Kidney (tissue), 14 donors: ENCODE measurements around the gene YPEL2. TPM values are rescaled to one million over a fixed set of nuclear protein-coding genes. Genes with fewer than 3 reads are reported as not detected.

Experiments used
- DNase-seq, 5 donors: peaks; one replicate each; pipeline ENCODE4 v3.0.0-alpha.2; 2013 to 2020
- FAIRE-seq: peaks from 2 replicates; lab custom pipeline; 2012; peaks lifted over from hg19 to GRCh38; lab: Jason Lieb, UNC
- H3K27ac ChIP-seq, 2 donors: one replicate each; pipeline ENCODE4 v1.7.0; 2013; ENCODE audit warnings: low read depth in 2 of 2, low read length in 2 of 2, inconsistent platforms in 1 of 2
- H3K27me3 ChIP-seq: one replicate; pipeline ENCODE4 v1.7.1; 2013; ENCODE audit warnings: low read length, inconsistent platforms; ENCODE audit not compliant: control insufficient read depth, insufficient read depth
- H3K36me3 ChIP-seq, 3 donors: one replicate each; pipeline versions ENCODE4 v1.7.0 to v1.7.1; 2013; ENCODE audit warnings: low read length in 3 of 3, control low read depth in 1 of 3, inconsistent platforms in 1 of 3; ENCODE audit not compliant: insufficient read depth in 3 of 3, control insufficient read depth in 2 of 3
- H3K4me1 ChIP-seq, 3 donors: one replicate each; pipeline versions ENCODE4 v1.7.0 to v1.7.1; 2013; ENCODE audit warnings: low read length in 3 of 3, inconsistent platforms in 1 of 3, low read depth in 1 of 3; ENCODE audit not compliant: control insufficient read depth in 2 of 3, insufficient read depth in 2 of 3
- H3K4me3 ChIP-seq, 3 donors: one replicate each; pipeline versions ENCODE4 v1.7.0 to v1.8.1; 2013; ENCODE audit warnings: low read length in 3 of 3, control low read depth in 1 of 3, inconsistent platforms in 1 of 3
- H3K9ac ChIP-seq, 3 donors: one replicate each; pipeline versions ENCODE4 v1.7.0 to v1.7.1; 2013; ENCODE audit warnings: low read length in 3 of 3, control low read depth in 1 of 3, inconsistent platforms in 1 of 3
- H3K9me3 ChIP-seq, 3 donors: one replicate each; pipeline versions ENCODE4 v1.7.0 to v1.7.1; 2013; ENCODE audit warnings: low read length in 3 of 3, control low read depth in 1 of 3, inconsistent platforms in 1 of 3; ENCODE audit not compliant: control insufficient read depth in 2 of 3, insufficient read depth in 1 of 3
- intact Hi-C: fragments of 100-400 bp; cut with DNase I; formaldehyde crosslinking; loops from one replicate; pipeline ENCODE4 v1.11.1; 2022
- polyA plus RNA-seq: library from polyadenylated mRNA; stranded (reverse); fragments of 350-450 nt; fragmentation: Illumina TruSeq; extraction: RNeasy Lipid Tissue Mini Kit (QIAGEN cat#74804); gene quantifications from one replicate; pipeline ENCODE4 v1.2.3, GENCODE V29; 2014; ENCODE audit warnings: low read depth, low replicate concordance; ENCODE audit not compliant: insufficient read depth
- total RNA-seq: library from RNA; stranded (reverse); fragmentation: NEBNext Ultra II Directional; extraction: Animal tissue kit (Norgen Biotek cat#: 25700); gene quantifications from one replicate; pipeline ENCODE4 v1.2.1, GENCODE V29; 2021
- TF ChIP-seq, protein P1 (sequence below): IDR thresholded peaks from 3 replicates; pipeline ENCODE4 v1.5.1; 2012; ENCODE audit warnings: mild to moderate bottlenecking, moderate library complexity, borderline replicate concordance; ENCODE audit not compliant: insufficient read depth; ENCODE audit errors: extremely low read depth
- donor health status: control.
- donor health status: control.
- donor health status: control.
- donor health status: control.
- donor health status: control.
- donor health status: DM: yes; HTN: yes; CAD: no.
- donor health status: Normal renal cell carcinoma (clear cell type).

Gene YPEL2
- total and polyA plus RNA-seq, 2 donors from 2014 or later, result 9.0 to 53.6 TPM

DNA sequence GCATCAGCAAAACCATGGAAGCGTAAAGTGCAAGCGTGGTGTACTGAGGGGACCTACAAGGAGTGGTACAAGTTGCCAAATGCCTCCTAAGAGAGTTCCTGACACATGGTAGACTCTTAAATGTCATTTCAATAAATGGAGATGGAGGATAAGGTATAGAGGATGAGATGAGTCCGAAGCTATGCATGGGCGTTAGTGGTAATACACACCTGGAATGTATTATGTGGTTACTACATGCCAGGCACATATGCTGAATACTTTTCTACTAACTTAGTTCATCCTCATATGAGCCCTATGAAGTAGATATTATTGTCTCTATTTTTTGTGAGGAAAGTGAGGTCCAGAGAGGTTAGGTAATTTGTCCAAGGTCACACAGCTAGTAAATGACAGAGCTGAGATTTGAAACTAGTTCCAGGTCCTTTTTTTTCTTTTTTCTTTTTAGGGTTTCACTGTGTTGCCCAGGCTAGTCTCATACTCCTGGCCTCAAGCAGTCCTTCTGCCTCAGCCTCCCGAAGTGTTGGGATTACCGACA, 15.5 kb downstream of the YPEL2 start:
- TF ChIP-seq, protein P1, sequence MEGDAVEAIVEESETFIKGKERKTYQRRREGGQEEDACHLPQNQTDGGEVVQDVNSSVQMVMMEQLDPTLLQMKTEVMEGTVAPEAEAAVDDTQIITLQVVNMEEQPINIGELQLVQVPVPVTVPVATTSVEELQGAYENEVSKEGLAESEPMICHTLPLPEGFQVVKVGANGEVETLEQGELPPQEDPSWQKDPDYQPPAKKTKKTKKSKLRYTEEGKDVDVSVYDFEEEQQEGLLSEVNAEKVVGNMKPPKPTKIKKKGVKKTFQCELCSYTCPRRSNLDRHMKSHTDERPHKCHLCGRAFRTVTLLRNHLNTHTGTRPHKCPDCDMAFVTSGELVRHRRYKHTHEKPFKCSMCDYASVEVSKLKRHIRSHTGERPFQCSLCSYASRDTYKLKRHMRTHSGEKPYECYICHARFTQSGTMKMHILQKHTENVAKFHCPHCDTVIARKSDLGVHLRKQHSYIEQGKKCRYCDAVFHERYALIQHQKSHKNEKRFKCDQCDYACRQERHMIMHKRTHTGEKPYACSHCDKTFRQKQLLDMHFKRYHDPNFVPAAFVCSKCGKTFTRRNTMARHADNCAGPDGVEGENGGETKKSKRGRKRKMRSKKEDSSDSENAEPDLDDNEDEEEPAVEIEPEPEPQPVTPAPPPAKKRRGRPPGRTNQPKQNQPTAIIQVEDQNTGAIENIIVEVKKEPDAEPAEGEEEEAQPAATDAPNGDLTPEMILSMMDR, result no peak
- Histone ChIP-seq H3K4me3 (no peak overlapping the region), H3K9me3 (no peaks in the 10 kb centered on the region), H3K27me3 (no peaks in the 10 kb centered on the region), H3K4me1 (peaks cover 0 to 41% (median 17%) of the 10 kb centered on the region in 3 donors), H3K9ac (no peak overlapping the region), H3K27ac (no peak overlapping the region), H3K36me3 (peaks cover 0 to 2% (median 0%) of the 10 kb centered on the region in 3 donors)
- no peak for DNase-seq
- intact Hi-C loops, result no loop called here
- FAIRE-seq, result no peak

DNA sequence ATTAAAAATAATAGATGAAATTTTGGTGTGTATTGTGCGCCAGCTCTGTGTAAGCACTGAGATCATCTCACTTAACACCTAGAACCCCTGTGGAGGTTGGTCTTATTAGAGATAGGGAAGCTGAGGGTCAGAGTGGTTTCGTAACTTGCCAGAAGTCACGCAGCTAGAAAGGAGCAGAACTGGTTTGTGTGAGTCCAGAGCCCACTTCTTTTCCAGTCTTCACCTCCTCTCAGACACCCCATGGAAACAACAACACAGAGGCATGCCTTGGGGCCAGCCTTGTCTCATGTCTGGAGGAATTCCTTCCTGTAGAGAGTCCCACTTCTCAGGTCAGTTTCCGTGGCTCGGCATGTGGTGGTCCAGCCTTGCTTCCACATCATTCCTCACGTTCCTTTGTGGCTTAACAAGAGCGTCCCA, 16.5 kb downstream of the YPEL2 start:
- DNase-seq (no peak), FAIRE-seq (no peak)
- Histone ChIP-seq H3K27me3 (no peaks in the 10 kb centered on the region), H3K36me3 (peaks cover 0 to 2% (median 0%) of the 10 kb centered on the region in 3 donors), H3K9me3 (no peaks in the 10 kb centered on the region), H3K27ac (peak overlapping the region in 1 of 2 donors; percentile 47), H3K9ac (no peak overlapping the region), H3K4me3 (peak overlapping the region in 1 of 3 donors; percentile 13), H3K4me1 (peaks cover 0 to 32% (median 7%) of the 10 kb centered on the region in 3 donors)
- TF ChIP-seq, protein P1, result no peak
- intact Hi-C loops, result no loop called here

DNA sequence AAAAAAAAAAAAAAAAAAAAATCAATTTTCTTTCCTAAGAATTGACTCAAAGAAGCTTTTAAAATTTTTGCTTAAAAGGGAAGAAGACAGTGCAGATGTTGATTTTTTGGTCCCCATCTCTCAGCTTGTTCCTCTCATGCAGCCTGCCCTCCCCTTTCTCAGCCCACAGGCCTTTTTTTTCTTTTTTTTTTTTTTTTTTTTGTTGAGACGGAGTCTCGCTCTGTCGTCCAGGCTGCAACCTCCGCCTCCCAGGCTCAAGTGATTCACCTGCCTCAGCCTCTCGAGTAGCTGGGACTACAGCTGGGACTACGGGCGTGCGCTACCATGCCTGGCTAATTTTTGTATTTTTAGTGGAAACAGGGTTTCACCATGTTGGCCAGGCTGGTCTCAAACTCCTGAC, 17.7 kb downstream of the YPEL2 start:
- H3K27ac ChIP-seq, result no peak overlapping the region
- TF ChIP-seq, protein P1, result no peak
- no peak for DNase-seq
- H3K4me1 ChIP-seq, result peaks cover 0 to 37% (median 11%) of the 10 kb centered on the region in 3 donors
- intact Hi-C loops, result no loop called here
- no peaks in the 10 kb centered on the region for H3K9me3 ChIP-seq
- H3K9ac ChIP-seq, result no peak overlapping the region
- no peaks in the 10 kb centered on the region for H3K27me3 ChIP-seq
- H3K36me3 ChIP-seq, result peaks cover 0 to 7% (median 4%) of the 10 kb centered on the region in 3 donors
- no peak for FAIRE-seq
- H3K4me3 ChIP-seq, result no peak overlapping the region
